IMR-90 (cell line): ENCODE measurements around the gene TSHB. TPM values are rescaled to one million over a fixed set of nuclear protein-coding genes. Genes with fewer than 3 reads are reported as not detected.

Source experiments
- ATAC-seq: fragments of 200-7000 bp; cut with Tn5 transposase; 2 replicates; pipeline ENCODE4 v1.9.1; 2020; ENCODE audit warnings: low read depth, mild to moderate bottlenecking, moderate library complexity
- BruUV-seq: library from RNA; stranded (reverse); fragments of 400-500 nt; replicated peaks from 2 replicates; lab custom pipeline; 2021; lab: Mats Ljungman, UMichigan
- CTCF ChIA-PET: fragments of 300-600 bp; formaldehyde crosslinking; extraction: SDS; loops from one replicate; lab custom pipeline; 2021; ENCODE audit warnings: antibody characterized with exemption; lab: Yijun Ruan, JAX
- POLR2A ChIA-PET: fragments of 300-600 bp; sonication (Branson Sonifier 250); formaldehyde crosslinking; loops from one replicate; lab custom pipeline; 2022; ENCODE audit warnings: antibody characterized with exemption; ENCODE audit not compliant: unreplicated experiment; lab: Charles Lee
- DNase-seq: peaks from one replicate; pipeline ENCODE4 v3.0.0; 2013
- H2AFZ ChIP-seq: replicated peaks from 2 replicates; pipeline ENCODE3; 2013; ENCODE audit warnings: low read length, mild to moderate bottlenecking; ENCODE audit not compliant: poor library complexity
- H2AK5ac ChIP-seq: 2 replicates; pipeline ENCODE4 v1.6.1; 2013; ENCODE audit warnings: low read depth, low read length, inconsistent platforms
- H2AK9ac ChIP-seq: replicated peaks from 2 replicates; pipeline ENCODE3; 2013; ENCODE audit warnings: mild to moderate bottlenecking, low read depth, low read length, moderate library complexity; ENCODE audit not compliant: poor library complexity
- H2BK120ac ChIP-seq: 2 replicates; pipeline ENCODE4 v1.6.1; 2013; ENCODE audit warnings: low read depth, low read length, inconsistent platforms
- H2BK15ac ChIP-seq: 3 replicates; pipeline ENCODE4 v1.6.1; 2013; ENCODE audit warnings: low read depth, low read length, inconsistent platforms
- H2BK20ac ChIP-seq: 2 replicates; pipeline ENCODE4 v1.6.1; 2013; ENCODE audit warnings: low read depth, mild to moderate bottlenecking, inconsistent platforms, low read length, moderate library complexity
- H2BK5ac ChIP-seq: 2 replicates; pipeline ENCODE4 v1.6.1; 2013; ENCODE audit warnings: mild to moderate bottlenecking, low read depth, low read length, inconsistent platforms; ENCODE audit not compliant: poor library complexity, severe bottlenecking
- H3K14ac ChIP-seq: replicated peaks from 2 replicates; pipeline ENCODE4 v1.6.1; 2013; ENCODE audit warnings: low read depth, low read length, inconsistent platforms
- H3K18ac ChIP-seq: 2 replicates; pipeline ENCODE4 v1.6.1; 2013; ENCODE audit warnings: low read depth, low read length, control low read depth
- H3K23ac ChIP-seq: 2 replicates; pipeline ENCODE4 v1.6.1; 2013; ENCODE audit warnings: low read depth, low read length, inconsistent platforms
- H3K27ac ChIP-seq: 2 replicates; pipeline ENCODE4 v1.5.1; 2013; ENCODE audit warnings: mild to moderate bottlenecking, control low read depth, low read length; ENCODE audit not compliant: insufficient read depth
- H3K27me3 ChIP-seq: 2 replicates; pipeline ENCODE4 v1.6.1; 2013; ENCODE audit warnings: low read length; ENCODE audit not compliant: control insufficient read depth, insufficient read depth
- H3K36me3 ChIP-seq: 2 replicates; pipeline ENCODE4 v1.6.1; 2013; ENCODE audit warnings: low read length, mixed read lengths; ENCODE audit not compliant: control insufficient read depth, insufficient read depth
- H3K4ac ChIP-seq: 2 replicates; pipeline ENCODE4 v1.6.1; 2013; ENCODE audit warnings: low read depth, low read length, inconsistent platforms
- H3K4me1 ChIP-seq: 2 replicates; pipeline ENCODE4 v1.6.1; 2013; ENCODE audit warnings: low read length, mixed read lengths; ENCODE audit not compliant: control insufficient read depth, insufficient read depth
- H3K4me2 ChIP-seq: 2 replicates; pipeline ENCODE4 v1.6.1; 2013; ENCODE audit warnings: low read depth, mild to moderate bottlenecking, control low read depth, low read length, moderate library complexity
- H3K4me3 ChIP-seq: 2 replicates; pipeline ENCODE4 v1.5.1; 2013; ENCODE audit warnings: low read depth, mild to moderate bottlenecking, control low read depth, low read length, moderate library complexity; ENCODE audit not compliant: insufficient read depth
- H3K56ac ChIP-seq: 2 replicates; pipeline ENCODE4 v1.6.1; 2013; ENCODE audit warnings: low read length, inconsistent platforms; ENCODE audit not compliant: insufficient read depth; ENCODE audit errors: extremely low read depth
- H3K79me1 ChIP-seq, 2 experiments: 2 replicates each; pipeline ENCODE4 v1.6.1; 2013; ENCODE audit warnings: low read length in 2 of 2, inconsistent platforms in 1 of 2, low read depth in 1 of 2
- H3K9ac ChIP-seq: 2 replicates; pipeline ENCODE4 v1.6.1; 2013; ENCODE audit warnings: low read depth, low read length, control low read depth
- H3K9me1 ChIP-seq: 2 replicates; pipeline ENCODE4 v1.6.1; 2013; ENCODE audit warnings: low read length, inconsistent platforms; ENCODE audit not compliant: insufficient read depth
- H3K9me3 ChIP-seq: 2 replicates; pipeline ENCODE4 v1.6.1; 2013; ENCODE audit warnings: low read length; ENCODE audit not compliant: control insufficient read depth, insufficient read depth
- H4K20me1 ChIP-seq: 2 replicates; pipeline ENCODE4 v1.6.1; 2013; ENCODE audit warnings: low read length, inconsistent platforms; ENCODE audit not compliant: insufficient read depth
- H4K5ac ChIP-seq: 2 replicates; pipeline ENCODE4 v1.6.1; 2013; ENCODE audit warnings: mild to moderate bottlenecking, low read depth, low read length, control low read depth
- H4K8ac ChIP-seq, 2 experiments: 2 replicates each; pipeline ENCODE4 v1.6.1; 2013; ENCODE audit warnings: low read depth in 2 of 2, low read length in 2 of 2, control low read depth in 1 of 2, inconsistent platforms in 1 of 2
- H4K91ac ChIP-seq: 2 replicates; pipeline ENCODE4 v1.6.1; 2013; ENCODE audit warnings: low read depth, low read length, inconsistent platforms; ENCODE audit not compliant: insufficient read depth
- BHLHE40 ChIP-seq: fragments of 150-350 bp; IDR thresholded peaks from 2 replicates; pipeline ENCODE4 v1.6.1; 2016; ENCODE audit warnings: mild to moderate bottlenecking, low read depth, low read length
- CHD1 ChIP-seq: IDR thresholded peaks from 2 replicates; pipeline ENCODE4 v1.6.1; 2012; ENCODE audit warnings: low read depth, low read length, improper control_type of control experiment
- FOS ChIP-seq: fragments of 150-350 bp; IDR thresholded peaks from 2 replicates; pipeline ENCODE4 v1.6.1; 2016; ENCODE audit warnings: low read depth, low read length
- MAFK ChIP-seq: IDR thresholded peaks from 2 replicates; pipeline ENCODE4 v1.6.1; 2012; ENCODE audit warnings: low read depth, low read length, improper control_type of control experiment
- MAZ ChIP-seq: IDR thresholded peaks from 2 replicates; pipeline ENCODE4 v1.6.1; 2012; ENCODE audit warnings: low read depth, mild to moderate bottlenecking, low read length, improper control_type of control experiment, moderate library complexity, borderline replicate concordance
- MXI1 ChIP-seq: IDR thresholded peaks from 2 replicates; pipeline ENCODE4 v1.6.1; 2012; ENCODE audit warnings: low read depth, mild to moderate bottlenecking, low read length, moderate library complexity, borderline replicate concordance
- NFE2L2 ChIP-seq: fragments of 150-350 bp; IDR thresholded peaks from 2 replicates; pipeline ENCODE4 v1.6.1; 2016; ENCODE audit warnings: low read depth, mild to moderate bottlenecking, low read length
- POLR2A ChIP-seq: IDR thresholded peaks from 2 replicates; pipeline ENCODE4 v1.6.1; 2012; ENCODE audit warnings: mild to moderate bottlenecking, low read depth, low read length
- RAD21 ChIP-seq: IDR thresholded peaks from 2 replicates; pipeline ENCODE4 v1.6.1; 2012; ENCODE audit warnings: low read length, improper control_type of control experiment
- RCOR1 ChIP-seq: IDR thresholded peaks from 2 replicates; pipeline ENCODE4 v1.6.1; 2012; ENCODE audit warnings: mild to moderate bottlenecking, low read length, improper control_type of control experiment; ENCODE audit not compliant: insufficient replicate concordance
- RFX5 ChIP-seq: IDR thresholded peaks from 2 replicates; pipeline ENCODE4 v1.8.0; 2012; ENCODE audit warnings: low read depth, mild to moderate bottlenecking, low read length, moderate library complexity
- WGBS, 2 experiments: methylation state at CpG; one replicate each; pipeline versions ENCODE4 v1.1.5 to v1.1.7; 2013; ENCODE audit warnings: missing lambda C conversion rate in 2 of 2; ENCODE audit not compliant: insufficient read length in 1 of 2; ENCODE audit errors: extremely low coverage in 2 of 2; 5-methylcytosine and 5-hydroxymethylcytosine counted together
- dilution Hi-C: fragments of 300-500 bp; cut with HindIII; formaldehyde crosslinking; loops from one replicate; pipeline ENCODE4 v1.14.3; 2018; ENCODE audit warnings: low sequenced_read_pairs; ENCODE audit not compliant: unreplicated experiment
- in situ Hi-C: fragments of 300-500 bp; cut with MboI; formaldehyde crosslinking; loops from 3 replicates; pipeline ENCODE4 v1.14.3; 2019; ENCODE audit warnings: low sequenced_read_pairs, inconsistent platforms, mixed read lengths
- intact Hi-C: fragments of 100-400 bp; cut with micrococcal nuclease; formaldehyde crosslinking; loops from 2 replicates; pipeline ENCODE4 v1.10.0; 2022
- polyA plus RNA-seq, 3 experiments: library from polyadenylated mRNA; depleted of rRNA; stranded (reverse); fragments of >200 nt; gene quantifications; 2 replicates each; pipeline ENCODE4 v1.2.3, GENCODE V29; 2012; ENCODE audit warnings: low replicate concordance in 1 of 3
- total RNA-seq: library from RNA; depleted of rRNA; stranded (reverse); fragments of >200 nt; gene quantifications from 2 replicates; pipeline ENCODE4 v1.2.3, GENCODE V29; 2012
- TF ChIP-seq, protein P1 (sequence below): fragments of 150-350 bp; IDR thresholded peaks from 2 replicates; pipeline ENCODE4 v1.6.1; 2016; ENCODE audit warnings: low read depth, mild to moderate bottlenecking, low read length, moderate library complexity, borderline replicate concordance
- TF ChIP-seq, protein P2 (sequence below): fragments of 150-350 bp; IDR thresholded peaks from 2 replicates; pipeline ENCODE4 v1.6.1; 2017; ENCODE audit warnings: mild to moderate bottlenecking, antibody characterized with exemption, low read length, low read depth

Gene TSHB
- total and polyA plus RNA-seq, 2 of the 4 experiments (the other 2 are of a cell fraction), result not detected

DNA sequence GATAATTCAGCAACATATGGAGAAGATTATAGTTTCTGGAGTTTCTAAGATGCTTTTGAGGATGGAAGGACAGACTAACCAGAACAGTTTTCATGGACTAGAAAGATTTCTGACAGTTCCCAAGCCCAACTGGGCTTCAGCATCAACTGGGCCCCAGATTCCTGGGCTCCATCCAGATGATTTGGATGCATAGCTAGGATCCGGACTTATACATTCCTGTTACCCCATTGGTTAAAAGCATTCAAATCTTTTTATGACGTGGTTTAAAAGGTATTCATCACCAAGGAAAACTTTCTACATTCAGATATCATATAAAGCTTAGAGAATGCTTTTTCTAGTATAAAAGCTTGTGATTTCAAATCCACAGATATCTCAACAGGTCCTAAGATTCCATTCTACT, 29.7 kb downstream of the TSHB start:
- H2BK5ac ChIP-seq, result no peak overlapping the region
- ATAC-seq, result no peak
- H3K4me1 ChIP-seq, result peaks cover 4% of the 10 kb centered on the region; the same call in 1 of the 2 replicates
- no peak overlapping the region for H3K56ac ChIP-seq
- no peak overlapping the region for H3K18ac ChIP-seq
- TF ChIP-seq, protein P1, sequence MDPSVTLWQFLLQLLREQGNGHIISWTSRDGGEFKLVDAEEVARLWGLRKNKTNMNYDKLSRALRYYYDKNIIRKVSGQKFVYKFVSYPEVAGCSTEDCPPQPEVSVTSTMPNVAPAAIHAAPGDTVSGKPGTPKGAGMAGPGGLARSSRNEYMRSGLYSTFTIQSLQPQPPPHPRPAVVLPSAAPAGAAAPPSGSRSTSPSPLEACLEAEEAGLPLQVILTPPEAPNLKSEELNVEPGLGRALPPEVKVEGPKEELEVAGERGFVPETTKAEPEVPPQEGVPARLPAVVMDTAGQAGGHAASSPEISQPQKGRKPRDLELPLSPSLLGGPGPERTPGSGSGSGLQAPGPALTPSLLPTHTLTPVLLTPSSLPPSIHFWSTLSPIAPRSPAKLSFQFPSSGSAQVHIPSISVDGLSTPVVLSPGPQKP, result no peak
- TF ChIP-seq NFE2L2, result no peak
- no peak for TF ChIP-seq RAD21
- TF ChIP-seq CHD1, result no peak
- no peak for TF ChIP-seq MAFK
- no peak for TF ChIP-seq RCOR1
- TF ChIP-seq, protein P2, sequence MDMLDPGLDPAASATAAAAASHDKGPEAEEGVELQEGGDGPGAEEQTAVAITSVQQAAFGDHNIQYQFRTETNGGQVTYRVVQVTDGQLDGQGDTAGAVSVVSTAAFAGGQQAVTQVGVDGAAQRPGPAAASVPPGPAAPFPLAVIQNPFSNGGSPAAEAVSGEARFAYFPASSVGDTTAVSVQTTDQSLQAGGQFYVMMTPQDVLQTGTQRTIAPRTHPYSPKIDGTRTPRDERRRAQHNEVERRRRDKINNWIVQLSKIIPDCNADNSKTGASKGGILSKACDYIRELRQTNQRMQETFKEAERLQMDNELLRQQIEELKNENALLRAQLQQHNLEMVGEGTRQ, result no peak
- no peak for TF ChIP-seq FOS
- no peak for TF ChIP-seq BHLHE40
- TF ChIP-seq RFX5, result no peak
- no peak for TF ChIP-seq MAZ
- no peak for TF ChIP-seq MXI1
- no peak for TF ChIP-seq POLR2A
- no peak overlapping the region for H2BK15ac ChIP-seq
- H3K79me1 ChIP-seq, result no peaks in the 10 kb centered on the region
- H3K9me1 ChIP-seq, result peaks cover 3% of the 10 kb centered on the region; the same call in 1 of the 2 replicates
- no peaks in the 10 kb centered on the region for H4K20me1 ChIP-seq
- no peaks in the 10 kb centered on the region for H3K27me3 ChIP-seq
- H2AK5ac ChIP-seq, result no peak overlapping the region
- BruUV-seq, result no TSS peak
- H3K4me3 ChIP-seq, result no peak overlapping the region
- H2BK120ac ChIP-seq, result no peak overlapping the region
- ChIA-PET CTCF (no interaction called here), POLR2A (no interaction called here)
- no CpG with 5 or more reads among the region's 2 CpGs for WGBS, 2 experiments
- H3K27ac ChIP-seq, result no peak overlapping the region
- no peak for DNase-seq
- H3K14ac ChIP-seq, result no peak overlapping the region
- no peak overlapping the region for H4K91ac ChIP-seq
- H3K23ac ChIP-seq, result no peak overlapping the region
- no peak overlapping the region for H3K4me2 ChIP-seq
- no peak overlapping the region for H3K4ac ChIP-seq
- no peak overlapping the region for H4K8ac ChIP-seq
- H3K9me3 ChIP-seq, result no peaks in the 10 kb centered on the region
- H2AK9ac ChIP-seq, result no peak overlapping the region
- dilution Hi-C loops (no loop called here), in situ Hi-C loops (no loop called here), intact Hi-C loops (loop anchor here (5.0 kb wide), 2 partner anchors 33 to 1443 kb away; no protein-coding TSS in a partner anchor)
- H2AFZ ChIP-seq, result no peak overlapping the region
- no peak overlapping the region for H3K9ac ChIP-seq
- no peak overlapping the region for H2BK20ac ChIP-seq
- no peak overlapping the region for H4K5ac ChIP-seq
- no peaks in the 10 kb centered on the region for H3K36me3 ChIP-seq
